ENCODE measurements around the gene PIGN. TPM values are rescaled to one million over a fixed set of nuclear protein-coding genes. Genes with fewer than 3 reads are reported as not detected.

PIGN gene
- total RNA-seq, 1 donor from 2014 or later = 35.4 TPM

GRCh38 chr18:62071071-62071470 lies 115.8 kb downstream of the PIGN start:
- H3K36me3 Mint-ChIP-seq = peaks cover 17% of the 10 kb centered on the region
- peak overlapping the region; percentile 59 for H3K27ac Mint-ChIP-seq
- H3K4me3 Mint-ChIP-seq = no peak overlapping the region
- no peak for DNase-seq (ENCODE audit: low spot score in 2 of 2, unreplicated experiment in 2 of 2)
- peaks cover 15% of the 10 kb centered on the region for H3K4me1 Mint-ChIP-seq
- H3K9me3 Mint-ChIP-seq = peaks cover 19% of the 10 kb centered on the region
- no peak for TF ChIP-seq CTCF (IDR thresholded peaks at IDR 0.05; ENCODE audit: unreplicated experiment)
- no peaks in the 10 kb centered on the region for H3K27me3 Mint-ChIP-seq (ENCODE audit: low read depth)

- Mint-ChIP-seq H3K4me3 (no peak overlapping the region), H3K36me3 (peaks cover 17% of the 10 kb centered on the region)
Observed at GRCh38 chr18:62070302-62070701, 116.6 kb downstream of the PIGN start.

GRCh38 chr18:62069556-62069955 lies 117.3 kb downstream of the PIGN start:
- DNase-seq (ENCODE audit: low spot score in 2 of 2, unreplicated experiment in 2 of 2) = no peak
- Mint-ChIP-seq H3K27ac (no peak overlapping the region), H3K4me3 (no peak overlapping the region), H3K4me1 (peaks cover 18% of the 10 kb centered on the region), H3K36me3 (peaks cover 17% of the 10 kb centered on the region), H3K9me3 (peaks cover 13% of the 10 kb centered on the region), H3K27me3 (ENCODE audit: low read depth) (no peaks in the 10 kb centered on the region)
- no peak for TF ChIP-seq CTCF (IDR thresholded peaks at IDR 0.05; ENCODE audit: unreplicated experiment)

More at GRCh38 chr18:62070302-62070701, 116.6 kb downstream of the PIGN start:
- no peak for DNase-seq (ENCODE audit: low spot score in 2 of 2, unreplicated experiment in 2 of 2)
- peak overlapping the region; percentile 6 for H3K27ac Mint-ChIP-seq
- H3K27me3 Mint-ChIP-seq (ENCODE audit: low read depth) = no peaks in the 10 kb centered on the region
- peaks cover 15% of the 10 kb centered on the region for H3K4me1 Mint-ChIP-seq
- peaks cover 18% of the 10 kb centered on the region for H3K9me3 Mint-ChIP-seq
- no peak for TF ChIP-seq CTCF (IDR thresholded peaks at IDR 0.05; ENCODE audit: unreplicated experiment)

- peaks cover 17% of the 10 kb centered on the region for H3K36me3 Mint-ChIP-seq
- no peak for DNase-seq (ENCODE audit: low spot score in 2 of 2, unreplicated experiment in 2 of 2)
- no peak for TF ChIP-seq CTCF (IDR thresholded peaks at IDR 0.05; ENCODE audit: unreplicated experiment)
- no peak overlapping the region for H3K27ac Mint-ChIP-seq
- no peaks in the 10 kb centered on the region for H3K27me3 Mint-ChIP-seq (ENCODE audit: low read depth)
- H3K4me3 Mint-ChIP-seq = no peak overlapping the region
- H3K4me1 Mint-ChIP-seq = peaks cover 25% of the 10 kb centered on the region
- H3K9me3 Mint-ChIP-seq = peaks cover 13% of the 10 kb centered on the region
Observed at GRCh38 chr18:62066102-62066818, 120.6 kb downstream of the PIGN start.

- peaks cover 30% of the 10 kb centered on the region for H3K4me1 Mint-ChIP-seq
- peaks cover 13% of the 10 kb centered on the region for H3K9me3 Mint-ChIP-seq
- DNase-seq (ENCODE audit: low spot score in 2 of 2, unreplicated experiment in 2 of 2) = no peak
- no peak for TF ChIP-seq CTCF (IDR thresholded peaks at IDR 0.05; ENCODE audit: unreplicated experiment)
- H3K27me3 Mint-ChIP-seq (ENCODE audit: low read depth) = no peaks in the 10 kb centered on the region
- H3K27ac Mint-ChIP-seq = peak overlapping the region; percentile 47
- H3K4me3 Mint-ChIP-seq = no peak overlapping the region
- H3K36me3 Mint-ChIP-seq = peaks cover 21% of the 10 kb centered on the region
Observed at GRCh38 chr18:62064361-62064760, 122.5 kb downstream of the PIGN start.
